GM12801 (cell line): ENCODE data around the gene IL6R.

Experiments used
- CTCF ChIP-seq: IDR thresholded peaks from one replicate; pipeline ENCODE4 v1.5.1; 2011; ENCODE audit warnings: control low read depth; ENCODE audit not compliant: insufficient read length; ENCODE audit errors: extremely low read depth

The IL6R gene

GRCh38 chr1:154442006-154442740, 37.0 kb downstream of the IL6R start:
- TF ChIP-seq CTCF, result no peak

- no peak for TF ChIP-seq CTCF
These were observed 38.3 kb downstream of the IL6R start for GRCh38 chr1:154443274-154444013.

- TF ChIP-seq CTCF, result no peak
These were observed 39.9 kb downstream of the IL6R start for GRCh38 chr1:154445040-154445472.

- TF ChIP-seq CTCF, result no peak
These were observed 41.1 kb downstream of the IL6R start for GRCh38 chr1:154446292-154446691.

- no peak for TF ChIP-seq CTCF
These were observed 41.6 kb downstream of the IL6R start for GRCh38 chr1:154446789-154447188.

GRCh38 chr1:154448331-154448811, 43.2 kb downstream of the IL6R start:
- no peak for TF ChIP-seq CTCF

GRCh38 chr1:154453161-154453560, 48.0 kb downstream of the IL6R start:
- TF ChIP-seq CTCF, result no peak
